Uterus (tissue), 2 donors: ENCODE data around the gene IL4I1.

Source experiments
- CTCF ChIP-seq, 4 experiments: fragments of 200-600 bp in 2 of 4; fragments of 450-650 bp in 2 of 4; sonication (generic) in 2 of 4; IDR thresholded peaks; one replicate each; pipeline ENCODE4 v1.5.1; 2016 to 2019; ENCODE audit warnings: antibody characterized with exemption in 4 of 4, mild to moderate bottlenecking in 2 of 4, moderate library complexity in 1 of 4
- POLR2A ChIP-seq, 2 donors: fragments of 450-650 bp; IDR thresholded peaks; one replicate each; pipeline ENCODE4 v1.6.1; 2016; ENCODE audit warnings: antibody characterized with exemption in 2 of 2, mild to moderate bottlenecking in 1 of 2, moderate library complexity in 1 of 2

- no peak for TF ChIP-seq POLR2A (IDR thresholded peaks at IDR 0.05)
- no peak for TF ChIP-seq CTCF (IDR thresholded peaks at IDR 0.05)
Measured at GRCh38 chr19:49875177-49875576, 21.5 kb downstream of the IL4I1 start.
